ENCODE data around the gene SGPL1. TPM values are rescaled to one million over a fixed set of nuclear protein-coding genes. Genes with fewer than 3 reads are reported as not detected.

The SGPL1 gene
- total RNA-seq, 2 donors from 2014 or later, result 8.9 to 9.7 TPM

GRCh38 chr10:70805619-70806215 is 10.0 kb upstream of the SGPL1 start:
- Histone ChIP-seq H3K4me1 (no peaks in the 10 kb centered on the region), H3K4me3 (no peak overlapping the region), H3K27ac (no peak overlapping the region), H3K36me3 (no peaks in the 10 kb centered on the region), H3K27me3 (no peaks in the 10 kb centered on the region), H3K9me3 (no peaks in the 10 kb centered on the region)
- TF ChIP-seq CTCF (IDR thresholded peaks at IDR 0.05), result no peak
- DNase-seq (ENCODE audit: low spot score), result no peak

DNA sequence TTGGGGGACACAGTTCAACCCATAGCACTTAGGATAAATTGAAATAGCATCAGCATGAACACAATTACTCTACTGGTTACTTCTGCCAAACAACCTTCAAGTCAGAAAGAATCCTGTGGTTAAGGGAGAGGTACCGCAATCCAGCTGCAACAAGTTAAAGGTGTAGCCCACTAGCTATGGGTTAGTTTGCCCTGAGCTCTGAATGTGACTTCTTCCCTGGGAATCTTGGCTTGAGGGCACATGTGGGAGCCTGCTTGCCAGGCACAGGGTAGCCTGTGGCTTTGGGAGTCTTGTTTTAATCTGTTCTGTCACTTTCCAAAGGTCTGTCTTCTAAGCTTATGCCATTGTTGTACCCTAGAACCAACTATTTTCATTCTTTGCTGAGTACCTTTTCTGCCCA is 8.9 kb upstream of the SGPL1 start:
- no peak overlapping the region for H3K27ac ChIP-seq
- H3K27me3 ChIP-seq, result no peaks in the 10 kb centered on the region
- DNase-seq (ENCODE audit: low spot score), result no peak
- no peak for TF ChIP-seq CTCF (IDR thresholded peaks at IDR 0.05)
- no peak overlapping the region for H3K4me3 ChIP-seq
- no peaks in the 10 kb centered on the region for H3K9me3 ChIP-seq
- no peaks in the 10 kb centered on the region for H3K4me1 ChIP-seq
- no peaks in the 10 kb centered on the region for H3K36me3 ChIP-seq

GRCh38 chr10:70807556-70807955 is 8.2 kb upstream of the SGPL1 start:
- H3K36me3 ChIP-seq, result no peaks in the 10 kb centered on the region
- H3K4me1 ChIP-seq, result no peaks in the 10 kb centered on the region
- TF ChIP-seq CTCF (IDR thresholded peaks at IDR 0.05), result no peak
- H3K27me3 ChIP-seq, result no peaks in the 10 kb centered on the region
- no peak for DNase-seq (ENCODE audit: low spot score)
- H3K4me3 ChIP-seq, result no peak overlapping the region
- no peak overlapping the region for H3K27ac ChIP-seq
- no peaks in the 10 kb centered on the region for H3K9me3 ChIP-seq

GRCh38 chr10:70809011-70809611 is 6.6 kb upstream of the SGPL1 start:
- Histone ChIP-seq H3K9me3 (no peaks in the 10 kb centered on the region), H3K27ac (no peak overlapping the region), H3K4me3 (no peak overlapping the region), H3K27me3 (no peaks in the 10 kb centered on the region), H3K36me3 (no peaks in the 10 kb centered on the region), H3K4me1 (no peaks in the 10 kb centered on the region)
- DNase-seq (ENCODE audit: low spot score), result no peak
- no peak for TF ChIP-seq CTCF (IDR thresholded peaks at IDR 0.05)

DNA sequence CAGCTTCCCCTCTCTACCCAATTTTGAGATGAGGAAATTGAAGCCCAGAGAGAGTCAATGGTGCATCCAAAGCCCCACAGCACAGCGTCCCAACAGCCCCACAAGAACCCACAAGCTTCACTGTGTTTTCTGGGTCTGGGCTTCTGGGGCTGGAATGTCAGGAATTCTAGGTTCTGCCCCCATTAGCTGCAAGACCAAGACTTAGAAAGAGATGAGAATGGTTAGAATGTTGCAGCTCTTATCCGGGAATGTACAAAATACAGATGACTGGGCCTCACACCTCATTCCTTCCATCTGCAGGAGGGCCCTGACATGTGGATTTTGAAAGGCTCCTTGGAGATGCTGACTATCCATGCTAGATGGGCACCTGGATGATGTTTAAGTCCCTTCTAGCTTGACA is 6.0 kb upstream of the SGPL1 start:
- H3K4me1 ChIP-seq, result no peaks in the 10 kb centered on the region
- no peak for TF ChIP-seq CTCF (IDR thresholded peaks at IDR 0.05)
- H3K27ac ChIP-seq, result no peak overlapping the region
- no peak overlapping the region for H3K4me3 ChIP-seq
- no peak for DNase-seq (ENCODE audit: low spot score)
- no peaks in the 10 kb centered on the region for H3K27me3 ChIP-seq
- H3K9me3 ChIP-seq, result no peaks in the 10 kb centered on the region
- H3K36me3 ChIP-seq, result no peaks in the 10 kb centered on the region

GRCh38 chr10:70810967-70811366 is 4.8 kb upstream of the SGPL1 start:
- no peak for DNase-seq (ENCODE audit: low spot score)
- Histone ChIP-seq H3K4me1 (peaks cover 0 to 7% of the 10 kb centered on the region in 2 donors), H3K4me3 (no peak overlapping the region), H3K36me3 (no peaks in the 10 kb centered on the region), H3K27me3 (no peaks in the 10 kb centered on the region), H3K9me3 (no peaks in the 10 kb centered on the region), H3K27ac (no peak overlapping the region)
- no peak for TF ChIP-seq CTCF (IDR thresholded peaks at IDR 0.05)
